GM18508 (cell line): ENCODE results near the gene CLEC2L.

Source experiments
- ATAC-seq: cut with Tn5 transposase; IDR thresholded peaks from one replicate; pipeline ENCODE4 v1.9.1; 2021; ENCODE audit warnings: moderate number of reproducible peaks; ENCODE audit not compliant: insufficient read depth, unreplicated experiment

The CLEC2L gene

DNA sequence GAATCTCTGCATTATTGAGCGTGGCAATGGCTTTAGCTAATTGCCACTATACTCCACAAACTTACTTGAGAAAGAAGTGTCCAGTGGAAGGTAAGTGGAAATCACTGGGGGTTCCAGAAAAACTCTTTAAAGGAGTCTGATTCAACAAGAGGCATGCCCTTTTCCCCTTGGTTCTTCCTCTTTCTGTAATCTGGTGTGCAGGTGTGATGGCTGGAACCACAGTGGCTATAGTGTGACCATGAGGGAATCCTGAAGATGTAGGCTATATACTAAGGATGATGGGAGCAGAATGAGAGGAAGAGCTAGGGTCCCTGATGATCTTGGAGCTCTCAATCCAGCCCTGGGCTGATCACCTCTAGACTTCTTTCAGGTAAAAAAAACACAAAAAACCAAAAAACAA is 2.0 kb upstream of the CLEC2L start:
- ATAC-seq, result no peak

DNA sequence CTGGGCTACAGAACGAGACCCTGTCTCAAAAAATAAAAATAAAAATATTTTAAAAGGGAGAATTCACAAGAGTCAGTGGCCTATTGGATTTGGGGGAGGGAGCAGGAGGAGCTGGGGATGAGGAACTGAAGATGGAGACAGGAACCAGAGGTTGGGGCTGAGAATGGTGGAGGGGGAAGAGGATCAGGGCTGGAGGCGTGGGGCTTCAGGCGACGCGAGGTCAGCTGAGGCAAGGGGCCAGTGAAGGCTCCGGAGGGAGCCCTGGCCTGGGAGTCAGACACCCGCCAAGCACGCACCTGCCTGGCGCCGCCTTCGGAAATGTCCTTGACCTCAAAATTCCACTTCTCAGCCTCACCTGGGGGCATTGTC is 671 bp upstream of the CLEC2L start:
- no peak for ATAC-seq

DNA sequence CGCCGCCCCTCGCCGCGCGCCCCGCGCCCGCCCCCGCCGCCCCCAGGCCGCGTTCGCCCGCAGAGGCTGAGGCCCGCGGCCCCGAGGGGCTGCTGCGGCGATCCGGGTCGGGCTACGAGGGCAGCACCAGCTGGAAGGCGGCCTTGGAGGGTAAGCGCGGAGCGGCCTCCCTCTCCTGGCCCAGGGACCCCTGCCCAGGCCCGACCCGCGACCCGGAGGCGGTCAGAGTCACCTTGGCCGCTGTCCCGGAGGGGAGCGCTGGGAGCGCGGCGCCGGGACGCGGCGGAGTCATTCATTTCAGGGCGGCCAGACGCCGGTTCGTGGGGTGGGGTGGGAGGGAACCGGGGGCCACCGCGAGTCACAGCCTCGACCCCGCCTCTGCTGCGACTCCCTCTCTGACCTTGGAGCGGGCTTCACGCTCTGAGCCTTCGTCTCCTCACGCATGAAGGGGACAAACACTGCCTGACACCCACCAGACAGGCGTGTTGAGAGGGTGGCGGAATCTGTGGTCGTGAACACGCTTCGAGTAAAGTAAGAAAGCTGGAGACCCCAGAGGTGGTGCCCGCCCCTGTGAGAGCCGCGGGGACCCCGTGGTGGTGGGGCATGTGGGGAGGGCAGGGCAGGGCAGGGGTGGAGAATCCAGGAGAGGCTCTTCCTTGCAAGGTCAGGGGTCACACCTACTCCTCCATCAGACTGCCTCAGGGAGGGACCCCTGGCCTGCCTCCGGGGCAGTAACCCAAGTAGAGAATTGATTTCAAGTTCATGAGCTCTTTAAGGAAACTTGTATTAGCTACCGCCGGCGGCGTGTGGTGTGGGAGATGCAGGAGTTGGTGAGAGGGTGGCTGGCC is 707 bp downstream of the CLEC2L start:
- ATAC-seq, result no peak

DNA sequence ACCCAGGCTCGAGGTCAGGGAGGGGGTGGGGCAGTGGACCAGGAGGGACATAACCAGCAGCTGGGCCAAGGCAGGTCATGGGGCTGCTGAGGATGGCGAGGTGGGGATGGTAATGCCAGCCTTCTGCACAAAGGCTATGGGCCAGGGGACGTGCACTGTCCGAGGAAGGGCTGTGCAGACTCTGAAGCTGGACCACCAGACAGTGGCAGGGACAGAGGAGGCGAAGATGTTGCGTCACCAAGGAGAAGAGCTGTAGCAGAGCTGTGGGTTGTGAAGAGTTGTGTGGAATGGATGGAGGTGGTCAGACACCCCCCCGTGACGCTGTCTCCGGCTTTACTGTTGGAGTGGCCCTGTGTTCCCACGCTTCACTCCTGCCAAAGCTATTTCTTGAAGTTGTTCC is 1.8 kb downstream of the CLEC2L start:
- no peak for ATAC-seq

DNA sequence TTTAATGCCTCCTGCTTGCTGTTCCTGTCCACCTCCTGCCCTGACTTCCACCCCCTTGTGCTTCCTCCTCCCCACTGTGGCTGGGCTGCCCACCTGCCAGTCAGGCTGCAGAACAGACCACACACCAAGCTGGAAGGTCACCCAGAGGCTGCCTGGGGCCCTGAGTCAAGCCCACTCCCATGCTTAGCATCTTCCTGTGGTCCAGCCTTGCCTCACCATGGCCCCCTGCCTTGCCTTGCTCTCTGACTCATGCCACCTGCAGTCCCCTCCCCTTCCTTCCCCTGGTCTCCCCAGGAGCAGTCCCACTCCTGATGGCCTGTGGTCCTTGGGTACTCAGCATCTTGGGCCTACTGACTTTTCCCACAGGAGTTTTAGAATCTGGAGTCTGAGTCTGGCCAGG is 2.3 kb downstream of the CLEC2L start:
- ATAC-seq, result no peak

DNA sequence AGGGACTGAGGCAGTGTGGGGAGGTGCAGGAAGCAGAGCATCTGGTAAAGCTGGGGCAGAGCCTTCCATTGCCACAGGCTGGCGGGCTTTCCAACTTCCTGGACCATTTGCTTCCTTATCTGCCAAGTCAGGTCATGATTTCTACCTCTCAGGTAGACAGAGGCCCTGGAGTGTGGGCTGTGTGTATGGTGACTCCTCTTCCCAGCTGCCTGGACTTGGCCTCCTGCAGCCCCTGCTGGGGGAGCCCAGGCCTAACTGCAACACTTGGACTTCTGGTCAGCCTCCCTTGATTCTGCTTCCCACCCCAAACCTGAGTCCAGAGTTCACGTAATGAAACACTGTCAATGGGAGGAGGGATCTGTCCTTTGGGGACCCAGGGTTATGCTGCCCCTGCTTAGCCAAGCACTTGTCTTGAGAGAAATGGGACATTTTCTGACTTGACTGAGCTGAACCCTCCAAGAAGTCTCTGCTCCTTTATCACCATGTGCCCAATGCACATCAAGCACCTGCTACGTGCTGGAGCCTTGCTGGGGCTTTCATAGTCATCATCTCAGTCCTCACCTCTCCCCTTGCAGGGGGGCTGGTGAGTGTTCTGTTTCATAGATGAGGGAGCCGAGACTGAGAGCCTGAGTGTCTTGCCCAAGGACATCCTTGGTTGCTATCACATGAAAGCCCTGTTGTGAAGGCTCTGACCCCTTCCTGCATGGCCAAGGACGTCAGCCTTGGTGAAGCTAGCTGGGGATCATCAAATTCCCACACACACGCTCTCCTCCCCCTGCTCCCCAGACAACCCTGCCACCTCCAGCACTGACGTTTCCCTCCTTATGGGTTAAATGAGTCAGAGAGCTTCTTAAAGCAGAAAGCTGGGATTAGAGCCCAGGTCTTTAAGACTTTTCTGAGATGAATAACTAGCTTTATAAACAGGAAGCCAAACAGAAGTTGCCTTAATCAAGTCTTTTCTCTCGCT is 3.4 kb downstream of the CLEC2L start:
- no peak for ATAC-seq

DNA sequence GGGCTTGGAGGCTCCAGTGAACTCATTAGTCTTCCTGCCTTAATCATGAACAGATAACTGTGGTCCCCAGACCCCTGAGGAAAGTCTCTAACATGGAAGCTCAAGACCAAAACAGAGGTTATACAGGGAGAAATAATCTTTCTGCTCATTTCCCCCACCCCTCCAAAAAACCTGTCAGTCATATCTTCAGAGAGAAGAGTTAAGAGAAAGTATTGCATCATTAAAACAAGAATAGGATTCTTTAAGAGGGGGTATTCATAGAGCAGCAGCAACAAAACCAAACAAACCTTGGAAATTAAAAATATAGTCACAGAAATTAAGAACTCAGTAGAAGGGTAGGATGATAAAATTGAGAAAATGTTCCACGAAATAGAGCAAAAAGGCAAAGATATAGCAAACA is 7.6 kb downstream of the CLEC2L start:
- no peak for ATAC-seq

DNA sequence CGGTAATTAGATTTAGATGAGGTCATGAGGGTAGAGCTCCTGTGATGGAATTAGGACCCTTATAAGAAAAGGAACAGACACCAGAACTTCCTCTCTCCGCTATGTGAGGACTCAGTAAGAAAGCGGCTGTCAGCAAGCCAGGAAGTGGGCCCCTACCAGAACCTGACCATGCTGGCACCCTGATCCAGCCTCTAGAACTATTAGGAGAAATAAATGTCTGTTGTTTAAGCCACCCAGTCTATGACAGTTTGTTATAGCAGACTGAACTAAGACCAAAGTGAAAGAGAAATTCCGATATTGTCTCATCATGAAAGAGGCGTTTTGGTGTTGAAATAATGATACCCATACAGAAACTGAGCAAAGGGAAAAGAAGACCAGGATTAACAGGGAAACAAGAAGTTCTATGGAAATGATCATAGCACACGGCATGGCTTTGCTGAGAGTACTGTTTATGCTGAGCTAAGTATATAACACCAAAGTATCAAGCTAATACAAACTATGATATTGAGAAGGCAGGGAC is 9.2 kb downstream of the CLEC2L start:
- ATAC-seq, result no peak

DNA sequence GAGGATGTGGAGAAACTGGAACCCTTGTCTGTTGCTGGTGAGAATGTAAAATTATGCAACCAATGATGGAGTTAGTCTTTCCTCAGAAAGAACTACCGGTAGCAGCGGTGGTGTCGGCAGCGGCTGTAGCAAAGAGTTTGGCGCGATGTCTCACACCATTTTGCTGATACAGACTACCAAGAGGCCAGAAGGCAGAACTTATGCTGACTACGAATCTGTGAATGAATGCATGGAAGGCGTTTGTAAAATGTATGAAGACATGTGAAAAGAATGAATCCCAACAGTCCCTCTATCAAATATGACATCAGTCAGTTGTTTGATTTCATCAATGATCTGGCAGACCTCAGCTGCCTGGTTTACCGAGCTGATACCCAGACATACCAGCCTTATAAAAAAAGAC is 10.6 kb downstream of the CLEC2L start:
- ATAC-seq, result no peak

DNA sequence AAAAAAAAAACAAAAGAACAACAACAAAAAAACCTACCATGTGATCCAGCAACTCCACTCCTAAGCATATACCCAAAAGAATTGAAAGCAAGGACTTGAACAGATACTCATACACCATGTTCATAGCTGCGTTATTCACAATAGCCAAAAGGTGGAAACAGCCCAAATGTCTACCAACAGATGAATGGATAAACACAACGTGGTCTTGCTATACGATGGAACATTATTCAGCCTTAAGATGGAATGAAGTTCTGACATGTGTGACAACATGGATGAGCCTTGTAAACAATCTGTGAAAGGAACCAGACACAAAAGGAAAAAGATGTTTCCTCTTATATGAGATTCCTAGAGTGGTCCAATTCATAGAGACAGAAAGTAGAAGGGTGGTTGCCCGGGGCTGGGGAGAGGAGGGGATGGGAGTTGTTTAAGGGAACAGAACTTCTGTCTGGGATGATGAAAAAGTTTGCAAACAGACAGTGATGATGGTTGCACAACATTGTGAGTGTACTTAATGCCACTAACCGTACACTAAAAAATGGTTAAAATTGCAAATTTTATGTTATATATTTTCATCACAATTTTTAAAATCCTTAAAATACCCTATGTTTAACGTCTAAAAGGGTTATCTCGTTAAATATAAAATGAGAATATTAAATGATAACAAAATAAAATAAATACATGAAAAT is 11.6 kb downstream of the CLEC2L start:
- no peak for ATAC-seq

DNA sequence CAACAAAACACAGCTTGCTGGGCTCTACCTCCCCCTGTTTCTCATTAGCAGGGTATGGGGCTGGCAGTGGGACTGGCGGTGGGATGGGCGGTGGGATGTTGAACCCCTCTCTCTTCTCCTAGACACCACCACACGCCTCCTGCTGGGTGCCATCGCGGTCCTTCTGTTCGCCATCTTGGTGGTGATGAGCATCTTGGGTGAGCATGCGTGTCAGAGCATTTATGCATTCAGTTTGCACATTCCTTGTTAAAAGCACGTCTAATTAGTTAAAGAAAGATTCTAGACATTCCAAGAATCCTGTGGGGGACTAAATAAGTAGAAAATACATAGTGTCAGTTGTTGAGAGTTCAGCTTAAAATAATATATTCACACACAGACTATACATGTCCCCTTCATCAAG is 12.7 kb downstream of the CLEC2L start:
- ATAC-seq, result no peak

DNA sequence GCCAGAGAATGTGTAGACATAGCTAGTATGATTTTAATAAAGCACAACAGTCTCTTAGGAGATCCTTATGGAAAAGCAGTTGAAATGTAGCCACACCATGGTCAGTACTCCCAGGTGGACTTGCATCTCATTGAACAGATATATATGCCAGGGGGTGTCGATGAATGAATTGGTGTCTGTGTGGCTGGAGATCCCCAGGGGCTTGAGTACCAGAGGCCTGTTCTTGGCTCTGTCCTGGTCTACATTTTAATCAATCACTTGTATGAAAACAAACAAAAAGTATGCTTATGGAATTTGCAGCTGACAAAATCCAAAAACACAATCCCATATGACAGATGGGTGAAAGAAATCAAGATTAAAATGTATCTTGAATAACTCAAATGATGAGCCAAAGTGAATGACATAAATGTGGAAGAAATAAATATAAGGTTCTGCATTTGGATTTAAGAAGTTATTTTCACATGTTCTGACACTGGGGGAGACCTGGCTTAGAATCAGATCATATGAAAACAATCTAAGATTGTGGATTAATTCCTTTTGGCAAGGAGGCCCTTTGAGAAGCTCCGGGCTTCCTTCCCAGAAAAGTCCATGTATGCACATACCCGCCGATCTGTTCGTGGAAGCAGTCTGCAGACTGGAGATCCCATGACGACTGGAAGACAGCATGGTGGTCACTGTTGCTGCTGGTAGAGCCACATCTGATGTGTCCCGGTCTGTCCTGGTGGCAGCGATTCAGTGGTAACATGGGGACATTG is 15.6 kb downstream of the CLEC2L start:
- ATAC-seq, result no peak

DNA sequence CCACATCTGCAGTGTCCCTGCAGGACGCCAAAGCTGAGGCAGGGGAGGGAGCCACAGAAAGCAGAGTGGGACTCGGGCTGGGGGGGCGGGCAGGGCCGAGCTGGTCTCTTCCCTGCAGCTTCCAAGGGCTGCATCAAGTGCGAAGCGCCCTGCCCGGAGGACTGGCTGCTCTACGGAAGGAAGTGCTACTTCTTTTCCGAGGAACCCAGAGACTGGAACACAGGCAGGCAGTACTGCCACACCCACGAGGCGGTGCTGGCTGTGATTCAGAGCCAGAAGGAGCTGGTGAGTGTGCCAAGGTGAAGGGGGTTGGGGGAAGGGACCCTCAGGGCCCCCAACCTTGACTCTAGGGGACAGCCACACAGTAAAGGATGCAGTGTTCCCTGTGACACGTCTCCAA is 16.7 kb downstream of the CLEC2L start:
- no peak for ATAC-seq

DNA sequence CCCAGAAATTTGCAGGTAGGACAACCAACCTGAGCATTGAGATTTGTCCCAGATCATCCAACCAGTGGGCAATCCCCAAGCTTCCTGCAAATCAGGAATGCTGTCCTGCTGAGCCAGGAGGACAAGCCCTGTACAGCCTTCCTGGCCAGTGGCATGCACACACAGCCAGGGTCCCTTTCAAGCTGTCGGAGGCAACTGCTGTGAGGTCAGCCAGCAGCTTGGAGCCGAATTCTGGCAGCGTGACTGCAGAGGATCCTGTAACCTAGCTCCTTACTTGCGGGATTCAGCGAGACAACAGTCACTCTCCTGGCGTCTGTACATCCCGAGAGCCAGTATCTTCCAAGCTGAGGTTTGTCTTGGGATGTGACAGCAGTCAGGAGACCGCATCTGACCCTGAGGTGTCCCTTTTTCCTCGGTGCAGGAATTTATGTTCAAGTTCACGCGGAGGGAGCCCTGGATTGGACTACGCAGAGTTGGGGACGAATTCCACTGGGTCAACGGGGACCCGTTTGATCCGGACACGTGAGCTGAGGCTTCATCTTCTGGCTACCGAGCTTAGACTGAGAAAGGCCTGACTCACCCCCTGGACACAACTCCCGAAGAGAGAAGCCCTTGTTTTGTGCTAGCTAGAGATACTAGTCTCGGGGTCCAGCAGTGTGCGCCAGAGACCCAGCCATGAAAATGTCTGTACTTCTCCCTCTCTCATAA is 18.3 kb downstream of the CLEC2L start:
- ATAC-seq, result no peak

DNA sequence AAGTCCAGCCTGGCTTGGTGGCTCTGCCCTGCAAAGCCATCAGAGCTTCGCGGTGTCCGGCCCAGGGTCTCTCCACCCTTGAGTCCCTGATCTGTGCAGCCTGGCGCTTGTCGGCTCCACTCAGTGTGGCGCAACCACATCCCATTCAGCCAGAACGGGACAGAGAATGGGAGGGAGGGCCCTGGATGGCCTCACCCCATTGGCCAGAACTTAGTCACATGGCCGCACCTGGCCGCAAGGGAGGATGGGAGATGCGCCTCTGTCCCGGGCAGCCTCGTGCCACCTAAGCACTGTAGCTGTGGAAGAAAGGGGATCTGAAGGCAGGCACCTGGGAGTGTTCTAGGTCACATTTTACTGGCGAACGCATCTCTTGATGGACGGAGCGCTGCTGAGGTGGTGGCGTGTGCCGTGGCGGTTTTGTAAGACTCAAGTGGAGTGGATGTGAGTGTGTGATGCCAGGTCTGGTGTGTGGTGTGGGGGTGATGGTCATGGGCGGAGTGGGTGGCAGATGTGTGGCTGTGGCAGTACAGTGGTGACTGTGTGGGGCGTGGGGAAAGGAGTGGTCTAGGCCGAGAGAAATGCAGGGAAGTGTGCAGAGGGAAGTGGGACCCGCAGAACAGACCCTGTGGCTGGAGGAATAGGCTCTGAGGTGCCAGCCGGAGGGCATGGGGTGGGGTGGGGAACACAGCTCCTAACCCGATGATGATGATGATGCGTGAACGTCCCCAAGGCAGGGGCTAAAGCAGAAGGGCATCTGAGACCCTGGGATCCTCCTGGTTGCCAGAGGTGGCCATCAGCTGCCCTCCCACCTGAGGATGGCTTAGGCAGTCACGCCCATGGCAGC is 19.0 kb downstream of the CLEC2L start:
- no peak for ATAC-seq

DNA sequence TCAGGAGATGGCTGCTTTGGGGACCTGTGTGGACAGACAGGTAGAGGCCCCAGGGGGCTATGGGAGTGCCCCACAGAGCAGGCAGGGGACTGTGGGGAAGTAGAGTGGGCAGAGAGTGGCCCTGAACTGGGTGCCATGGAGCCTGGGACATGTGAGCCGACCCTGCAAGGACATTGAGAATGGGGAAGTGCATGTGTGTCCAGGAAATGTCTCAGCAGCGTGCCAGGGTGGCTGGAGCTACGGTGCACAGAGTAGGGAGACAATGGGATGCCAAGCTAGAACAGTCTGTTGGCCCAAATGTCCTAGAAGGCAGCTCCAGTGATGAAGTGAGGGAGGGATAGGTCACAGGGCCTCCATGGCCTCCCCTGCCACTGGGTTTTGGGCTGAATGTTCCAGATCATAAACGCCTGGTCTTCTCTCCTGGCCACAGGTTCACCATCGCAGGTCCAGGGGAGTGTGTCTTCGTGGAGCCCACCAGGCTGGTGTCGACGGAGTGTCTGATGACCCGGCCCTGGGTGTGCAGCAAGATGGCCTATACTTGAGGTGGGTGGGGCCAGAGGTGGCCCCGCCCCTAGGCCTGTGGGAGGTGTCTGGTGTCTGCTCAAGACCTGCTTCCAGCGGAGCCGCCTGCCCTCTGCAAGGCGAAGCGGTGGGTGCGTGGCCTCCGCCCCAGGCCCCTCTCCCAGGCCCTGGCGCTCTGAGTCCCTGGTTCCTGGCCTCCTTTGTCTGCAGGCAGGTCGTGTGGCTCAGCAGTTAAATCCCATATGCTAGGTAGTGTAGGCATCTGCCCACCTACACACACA is 20.5 kb downstream of the CLEC2L start:
- ATAC-seq, result no peak

DNA sequence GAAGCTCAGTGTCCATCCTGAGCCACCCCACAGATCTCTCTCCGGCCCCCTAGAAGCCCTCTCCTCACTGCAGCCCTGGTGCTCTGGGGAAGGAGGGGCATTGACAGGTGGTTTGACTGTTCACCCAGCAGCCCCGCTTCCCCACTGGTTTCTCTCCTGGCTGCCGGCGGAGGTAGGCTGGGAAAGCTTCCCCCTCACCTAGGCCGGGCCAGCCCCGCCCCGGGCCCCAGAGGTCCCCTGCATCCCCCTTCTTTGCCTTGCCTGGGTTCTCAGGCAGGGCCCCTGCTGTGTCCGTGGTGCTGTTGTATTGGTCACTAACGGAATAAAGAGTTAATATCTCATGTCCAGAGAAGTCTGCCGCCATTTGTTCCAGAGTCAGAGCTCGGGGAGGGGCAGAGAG is 21.2 kb downstream of the CLEC2L start:
- ATAC-seq, result no peak
